Activated CD8-positive, alpha-beta T cell treated with anti-CD3 and anti-CD28 coated beads, Interleukin-2, amount 10 ng/mL, durations not matched to agents 7 days and 5 days (primary cell): ENCODE data around the gene PHKG1. TPM values are rescaled to one million over a fixed set of nuclear protein-coding genes. Genes with fewer than 3 reads are reported as not detected.
"Not testable (repeated sequence)": the region's sequence is repeated elsewhere in the genome, so short reads cannot be mapped to it uniquely, and the experiment has no call there.

Experiments
- ATAC-seq: fragments of 150-1000 bp; cut with Tn5 transposase; one replicate; pipeline ENCODE4 v1.10.0; 2021; ENCODE audit warnings: moderate library complexity
- CTCF ChIA-PET: fragments of 350-600 bp; sonication (Branson Sonifier 250); formaldehyde crosslinking; loops from one replicate; lab custom pipeline; 2021; ENCODE audit warnings: antibody characterized with exemption; lab: Charles Lee
- POLR2A ChIA-PET: fragments of 350-600 bp; sonication (Branson Sonifier 250); formaldehyde crosslinking; loops from one replicate; lab custom pipeline; 2021; ENCODE audit warnings: antibody characterized with exemption; lab: Charles Lee
- DNase-seq: peaks from one replicate; pipeline ENCODE4 v3.0.0-alpha.2; 2020
- H3K27ac Mint-ChIP-seq: one replicate; pipeline ENCODE4 v1.8.0; 2021; ENCODE audit warnings: mild to moderate bottlenecking, mixed read lengths
- H3K27me3 Mint-ChIP-seq: one replicate; pipeline ENCODE4 v1.8.0; 2021; ENCODE audit warnings: low read depth, mixed read lengths
- H3K36me3 Mint-ChIP-seq: one replicate; pipeline ENCODE4 v1.8.0; 2021; ENCODE audit warnings: low read depth, mixed read lengths
- H3K4me1 Mint-ChIP-seq: one replicate; pipeline ENCODE4 v1.8.0; 2021; ENCODE audit warnings: low read depth, mixed read lengths
- H3K4me3 Mint-ChIP-seq: one replicate; pipeline ENCODE4 v1.8.0; 2021; ENCODE audit warnings: mild to moderate bottlenecking, mixed read lengths
- H3K9me3 Mint-ChIP-seq: one replicate; pipeline ENCODE4 v1.8.0; 2022; ENCODE audit warnings: mixed read lengths; ENCODE audit not compliant: insufficient read depth
- total RNA-seq, 2 experiments: library from RNA; stranded (reverse); gene quantifications; one replicate each; pipeline ENCODE4 v1.2.3, GENCODE V29; 2021

Gene PHKG1
- total RNA-seq, 2 experiments from 2014 or later, result 1.7 to 2.0 TPM

- H3K27ac Mint-ChIP-seq, result peak overlapping the region; percentile 25
- H3K27me3 Mint-ChIP-seq, CTCF ChIA-PET, DNase-seq, ATAC-seq, H3K4me1 Mint-ChIP-seq, H3K9me3 Mint-ChIP-seq, POLR2A ChIA-PET, H3K4me3 Mint-ChIP-seq: not testable (repeated sequence)
- H3K36me3 Mint-ChIP-seq, result peaks cover 32% of the 10 kb centered on the region
Observed at GRCh38 chr7:56080726-56081435, 11.9 kb downstream of the PHKG1 start.

- DNase-seq (no peak), ATAC-seq (no peak)
- H3K4me1 Mint-ChIP-seq, result no peaks in the 10 kb centered on the region
- H3K27ac Mint-ChIP-seq, result no peak overlapping the region
- no peaks in the 10 kb centered on the region for H3K9me3 Mint-ChIP-seq
- H3K4me3 Mint-ChIP-seq, result no peak overlapping the region
- CTCF ChIA-PET, result interaction anchor here (1.2 to 1.4 kb wide), 2 partner anchors 14 to 29 kb away, joined by 3 read pairs; partner anchors contain the start of gene PSPH
- H3K36me3 Mint-ChIP-seq, result peaks cover 35% of the 10 kb centered on the region
- H3K27me3 Mint-ChIP-seq, result no peaks in the 10 kb centered on the region
- POLR2A ChIA-PET, result no interaction called here
Observed at GRCh38 chr7:56079450-56080185, 13.1 kb downstream of the PHKG1 start.

GRCh38 chr7:56078196-56078595 is 14.6 kb downstream of the PHKG1 start:
- peaks cover 5% of the 10 kb centered on the region for H3K4me1 Mint-ChIP-seq
- H3K36me3 Mint-ChIP-seq, result peaks cover 40% of the 10 kb centered on the region
- H3K27me3 Mint-ChIP-seq, result no peaks in the 10 kb centered on the region
- H3K27ac Mint-ChIP-seq, result no peak overlapping the region
- no peak overlapping the region for H3K4me3 Mint-ChIP-seq
- ATAC-seq, result no peak
- no peaks in the 10 kb centered on the region for H3K9me3 Mint-ChIP-seq
- no peak for DNase-seq
- ChIA-PET POLR2A (interaction anchor here (0.6 to 1.2 kb wide), 2 partner anchors 13 to 171 kb away, joined by 4 to 5 read pairs; partner anchors contain the start of gene SUMF2), CTCF (no interaction called here)

DNA sequence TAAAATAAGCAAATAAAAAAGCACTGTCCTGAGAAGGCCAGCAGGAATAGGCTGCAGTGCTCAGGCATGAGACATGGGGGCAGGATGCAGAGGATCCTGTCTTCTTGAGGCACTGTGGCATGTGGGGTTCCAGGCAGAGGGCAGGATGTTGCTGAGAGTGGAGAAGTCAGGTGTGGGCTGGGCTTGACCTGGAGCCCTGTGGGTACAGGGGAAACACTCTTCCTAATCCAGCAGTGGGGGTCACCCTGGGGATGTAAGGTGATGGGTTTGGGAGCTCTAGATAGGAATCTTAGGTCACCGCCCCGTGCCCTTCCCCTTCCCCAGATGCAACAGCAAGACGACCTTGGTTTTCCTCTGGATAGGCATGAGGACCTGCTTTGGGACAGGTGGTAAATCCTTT is 15.1 kb downstream of the PHKG1 start:
- ATAC-seq, result no peak
- Mint-ChIP-seq H3K27ac (no peak overlapping the region), H3K4me1 (peaks cover 5% of the 10 kb centered on the region), H3K9me3 (no peaks in the 10 kb centered on the region), H3K4me3 (no peak overlapping the region), H3K27me3 (no peaks in the 10 kb centered on the region), H3K36me3 (peaks cover 45% of the 10 kb centered on the region)
- DNase-seq, result no peak
- ChIA-PET POLR2A (interaction anchor here (0.6 to 1.2 kb wide), 2 partner anchors 13 to 171 kb away, joined by 4 to 5 read pairs; partner anchors contain the start of gene SUMF2), CTCF (no interaction called here)

DNA sequence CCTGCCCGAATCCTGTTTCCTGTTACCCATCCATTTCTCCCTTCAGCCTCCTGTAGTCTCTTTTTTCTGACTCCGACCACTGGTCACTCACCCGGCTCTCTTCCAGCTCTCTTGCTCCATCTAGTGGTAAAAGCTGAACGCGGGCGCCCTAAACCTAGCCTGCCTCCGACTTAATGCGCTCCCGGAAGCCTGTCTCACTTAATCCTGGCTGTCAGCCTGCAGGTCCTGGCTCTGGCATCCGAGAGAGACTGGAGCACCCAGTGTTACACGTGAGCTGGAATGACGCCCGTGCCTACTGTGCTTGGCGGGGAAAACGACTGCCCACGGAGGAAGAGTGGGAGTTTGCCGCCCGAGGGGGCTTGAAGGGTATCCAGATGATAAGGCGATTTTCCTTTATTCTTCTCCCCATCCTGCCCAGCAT is 18.4 kb downstream of the PHKG1 start:
- peak overlapping the region; percentile 50 for H3K27ac Mint-ChIP-seq
- peak; percentile 90 for ATAC-seq
- no peaks in the 10 kb centered on the region for H3K27me3 Mint-ChIP-seq
- H3K4me1 Mint-ChIP-seq, result peaks cover 5% of the 10 kb centered on the region
- ChIA-PET CTCF (interaction anchor here (0.6 to 3.2 kb wide), 19 partner anchors 10 to 433 kb away, joined by 3 to 26 read pairs (median 6); partner anchors contain the start of genes CCT6A, CHCHD2, PSPH and SUMF2), POLR2A (interaction anchor here (0.7 kb wide), 1 partner anchor 423 kb away, joined by 3 read pairs; no protein-coding TSS in a partner anchor)
- H3K4me3 Mint-ChIP-seq, result no peak overlapping the region
- H3K9me3 Mint-ChIP-seq, result no peaks in the 10 kb centered on the region
- peaks cover 40% of the 10 kb centered on the region for H3K36me3 Mint-ChIP-seq
- peak; percentile 70 for DNase-seq

- not testable (repeated sequence) for DNase-seq, H3K27me3 Mint-ChIP-seq, H3K9me3 Mint-ChIP-seq, H3K27ac Mint-ChIP-seq, H3K4me3 Mint-ChIP-seq, ATAC-seq
- H3K36me3 Mint-ChIP-seq, result peaks cover 45% of the 10 kb centered on the region
- ChIA-PET CTCF (interaction anchor here (2.6 kb wide), 1 partner anchor 15 kb away, joined by 9 read pairs; the partner anchor contains the start of genes CCT6A and PSPH), POLR2A (interaction anchor here (0.6 to 3.9 kb wide), 3 partner anchors 13 to 102 kb away, joined by 3 to 27 read pairs (median 13); partner anchors contain the start of genes CCT6A and PSPH)
- peaks cover 28% of the 10 kb centered on the region for H3K4me1 Mint-ChIP-seq
Observed at GRCh38 chr7:56066376-56066775, 26.4 kb downstream of the PHKG1 start.

DNA sequence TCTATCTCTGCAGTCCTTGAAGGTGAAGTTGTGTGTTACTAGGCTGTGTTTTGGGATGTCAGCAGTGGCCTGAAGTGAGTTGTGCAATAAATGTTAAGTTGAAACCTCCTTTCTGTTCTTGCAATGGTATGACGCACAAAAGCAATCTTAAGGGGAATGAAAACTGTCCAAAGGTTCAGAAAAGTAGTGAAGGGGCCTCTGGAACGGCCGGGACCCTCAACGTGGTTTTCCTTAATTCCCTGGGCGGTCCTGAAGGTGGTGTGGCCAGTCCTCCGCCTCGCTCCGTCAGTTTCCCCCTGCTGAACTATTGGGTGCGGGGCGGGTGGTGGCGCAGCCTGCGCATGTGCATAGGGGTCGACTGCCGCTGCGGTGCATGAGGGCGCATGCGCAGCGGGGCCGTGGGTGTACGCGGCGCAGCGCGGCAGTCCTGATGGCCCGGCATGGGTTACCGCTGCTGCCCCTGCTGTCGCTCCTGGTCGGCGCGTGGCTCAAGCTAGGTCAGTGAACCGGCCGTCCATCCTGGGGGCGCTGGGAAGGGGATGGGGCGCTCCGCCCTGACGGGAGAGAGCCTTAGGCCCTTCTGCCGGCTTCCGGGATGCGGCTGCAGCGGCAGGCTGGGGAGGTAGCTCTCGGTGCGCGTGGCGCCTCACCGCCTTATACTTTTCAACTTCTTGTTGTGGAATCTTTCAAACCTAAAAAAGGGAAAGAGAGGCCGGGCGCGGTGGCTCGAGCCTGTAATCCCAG is 28.7 kb downstream of the PHKG1 start, which contains the start of gene SUMF2:
SUMF2 (plus strand) TSS at position 405 of the 744 bp plus-strand sequence; CDS start at position 431, 26 bp downstream.
- H3K4me3 Mint-ChIP-seq, result peak within 1 kb of the TSS; percentile 91
- peaks cover 38% of the 10 kb centered on the region for H3K4me1 Mint-ChIP-seq
- ATAC-seq (peak; percentile 93), DNase-seq (peak; percentile 88)
- POLR2A ChIA-PET, result interaction anchor here (0.6 to 3.9 kb wide), 6 partner anchors 10 to 42 kb away, joined by 3 to 29 read pairs (median 9); partner anchors contain the start of genes CCT6A, CHCHD2 and PSPH
- no peaks in the 10 kb centered on the region for H3K9me3 Mint-ChIP-seq
- no peaks in the 10 kb centered on the region for H3K27me3 Mint-ChIP-seq
- peaks cover 57% of the 10 kb centered on the region for H3K36me3 Mint-ChIP-seq
- CTCF ChIA-PET, result interaction anchor here (1.0 to 2.9 kb wide), 5 partner anchors 10 to 423 kb away, joined by 4 to 26 read pairs (median 5); partner anchors contain the start of genes CCT6A, NIPSNAP2 and PSPH
- H3K27ac Mint-ChIP-seq, result peak within 1 kb of the TSS; percentile 95

GRCh38 chr7:56063500-56063881 is 29.3 kb downstream of the PHKG1 start:
- Mint-ChIP-seq H3K9me3 (no peaks in the 10 kb centered on the region), H3K4me3 (peak overlapping the region; percentile 91), H3K27me3 (no peaks in the 10 kb centered on the region), H3K27ac (peak overlapping the region; percentile 95), H3K36me3 (peaks cover 58% of the 10 kb centered on the region), H3K4me1 (peaks cover 39% of the 10 kb centered on the region)
- DNase-seq (no peak), ATAC-seq (no peak)
- CTCF ChIA-PET, result interaction anchor here (2.9 kb wide), 1 partner anchor 10 kb away, joined by 26 read pairs; no protein-coding TSS in a partner anchor
- POLR2A ChIA-PET, result interaction anchor here (2.9 to 3.9 kb wide), 3 partner anchors 10 to 42 kb away, joined by 13 to 29 read pairs (median 27); partner anchors contain the start of genes CCT6A, CHCHD2 and PSPH

DNA sequence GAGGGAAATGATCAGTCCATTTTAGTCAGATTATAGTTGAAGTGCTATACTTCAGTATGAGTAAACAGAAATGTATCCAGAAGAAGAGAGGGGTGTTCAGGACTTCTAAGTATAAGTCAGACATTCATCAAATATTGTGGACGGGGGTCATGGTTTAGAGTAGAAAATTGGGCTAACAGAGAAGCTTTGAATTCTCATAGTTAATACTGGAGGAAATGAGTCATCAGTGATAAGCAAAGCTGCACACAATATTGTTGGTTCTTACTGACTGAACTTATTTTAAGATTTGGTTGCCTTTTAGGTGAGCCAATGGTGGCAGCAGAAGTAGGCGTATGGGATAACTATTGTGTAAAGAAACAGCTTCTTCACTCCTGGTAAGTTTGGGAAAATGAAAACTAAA is 30.4 kb downstream of the PHKG1 start:
- H3K27ac Mint-ChIP-seq, result peak overlapping the region; percentile 74
- no peak for ATAC-seq
- CTCF ChIA-PET, result interaction anchor here (0.7 to 1.2 kb wide), 2 partner anchors 12 to 43 kb away, joined by 3 to 5 read pairs; no protein-coding TSS in a partner anchor
- peaks cover 45% of the 10 kb centered on the region for H3K4me1 Mint-ChIP-seq
- no peaks in the 10 kb centered on the region for H3K9me3 Mint-ChIP-seq
- peaks cover 64% of the 10 kb centered on the region for H3K36me3 Mint-ChIP-seq
- POLR2A ChIA-PET, result interaction anchor here (0.6 to 3.9 kb wide), 3 partner anchors 8 to 147 kb away, joined by 3 to 27 read pairs (median 3); partner anchors contain the start of genes CCT6A and PSPH
- DNase-seq, result no peak
- no peaks in the 10 kb centered on the region for H3K27me3 Mint-ChIP-seq
- no peak overlapping the region for H3K4me3 Mint-ChIP-seq

DNA sequence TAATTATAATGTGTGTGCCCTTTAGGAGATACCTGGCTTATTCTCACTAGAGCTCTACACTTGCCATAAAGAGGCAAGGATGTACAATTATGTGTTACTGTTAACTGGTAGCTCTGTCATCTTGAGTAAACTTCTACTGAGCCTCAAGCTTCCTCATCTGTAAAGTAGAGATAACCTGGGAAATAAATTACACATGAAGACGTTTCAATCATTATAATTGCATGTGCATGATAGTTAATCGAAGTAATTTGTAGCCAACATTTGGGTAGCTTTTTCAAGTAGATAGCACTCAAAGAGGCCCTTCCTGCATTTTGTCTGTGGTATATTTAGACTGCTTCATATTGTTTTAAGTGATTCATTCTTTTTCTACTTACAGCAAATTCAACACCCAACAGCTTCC is 38.8 kb downstream of the PHKG1 start:
- no peaks in the 10 kb centered on the region for H3K9me3 Mint-ChIP-seq
- peak overlapping the region; percentile 25 for H3K4me3 Mint-ChIP-seq
- ATAC-seq (no peak), DNase-seq (no peak)
- no peak overlapping the region for H3K27ac Mint-ChIP-seq
- ChIA-PET CTCF (interaction anchor here (1.0 to 1.7 kb wide), 3 partner anchors 11 to 21 kb away, joined by 3 to 10 read pairs (median 4); partner anchors contain the start of gene SUMF2), POLR2A (interaction anchor here (1.1 to 1.9 kb wide), 2 partner anchors 11 to 52 kb away, joined by 4 to 13 read pairs; partner anchors contain the start of genes CHCHD2 and SUMF2)
- peaks cover 57% of the 10 kb centered on the region for H3K36me3 Mint-ChIP-seq
- H3K4me1 Mint-ChIP-seq, result peaks cover 49% of the 10 kb centered on the region
- no peaks in the 10 kb centered on the region for H3K27me3 Mint-ChIP-seq
